Measurements from ENCODE around the gene DUSP19. TPM values are rescaled to one million over a fixed set of nuclear protein-coding genes. Genes with fewer than 3 reads are reported as not detected.

The DUSP19 gene
- total RNA-seq, 1 experiment from 2014 or later: 0.51 TPM

DNA sequence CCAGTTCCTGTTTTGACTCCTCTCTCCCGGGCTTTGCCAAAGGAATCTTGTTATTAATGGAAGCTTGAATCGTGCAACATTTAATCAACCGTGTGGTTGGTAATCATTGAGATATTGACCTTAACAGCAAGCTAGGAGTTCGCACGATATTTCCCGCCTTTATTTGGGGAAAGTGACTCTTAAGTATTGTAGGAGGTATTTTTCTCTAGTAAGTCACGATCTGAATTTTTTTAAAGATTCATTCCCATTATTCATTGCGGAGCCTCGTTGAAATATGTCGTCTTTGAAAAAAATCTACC, 46.4 kb downstream of the DUSP19 start:
- DNase-seq (ENCODE audit: low spot score): no peak

DNA sequence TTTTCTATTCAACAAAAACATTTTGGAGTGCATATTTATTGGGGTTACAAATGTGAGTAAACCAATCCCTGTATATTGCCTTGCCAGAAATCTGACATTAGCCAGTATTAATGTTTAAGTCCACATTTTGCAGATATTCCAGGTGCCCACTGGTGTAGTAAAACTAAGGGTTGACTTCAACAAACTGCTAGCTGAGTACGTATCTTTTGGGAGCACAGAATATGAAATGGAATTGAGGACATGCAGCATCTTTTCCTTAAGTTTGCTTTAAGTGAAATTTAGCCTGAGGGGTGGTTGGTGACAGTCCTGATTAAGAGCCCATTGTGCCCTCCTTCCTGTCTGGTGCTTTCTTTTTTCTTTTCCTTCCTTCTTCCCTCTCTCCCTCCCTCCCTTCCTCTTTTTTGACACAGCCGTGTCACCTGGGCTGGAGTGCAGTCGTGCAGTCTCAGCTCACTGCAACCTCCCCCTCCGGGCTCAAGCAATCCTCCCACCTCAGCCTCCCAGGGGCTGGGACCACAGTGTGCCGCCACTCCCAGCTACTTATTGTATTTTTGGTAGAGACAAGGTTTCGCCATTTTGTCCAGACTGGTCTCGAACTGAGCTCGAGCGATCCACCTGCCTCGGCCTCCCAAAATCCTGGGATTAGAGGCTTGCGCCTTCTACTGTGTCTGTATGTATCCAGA, 47.3 kb downstream of the DUSP19 start:
- DNase-seq (ENCODE audit: low spot score): peak; percentile 17

GRCh38 chr2:183126635-183127034, 48.1 kb downstream of the DUSP19 start:
- DNase-seq (ENCODE audit: low spot score): no peak

DNA sequence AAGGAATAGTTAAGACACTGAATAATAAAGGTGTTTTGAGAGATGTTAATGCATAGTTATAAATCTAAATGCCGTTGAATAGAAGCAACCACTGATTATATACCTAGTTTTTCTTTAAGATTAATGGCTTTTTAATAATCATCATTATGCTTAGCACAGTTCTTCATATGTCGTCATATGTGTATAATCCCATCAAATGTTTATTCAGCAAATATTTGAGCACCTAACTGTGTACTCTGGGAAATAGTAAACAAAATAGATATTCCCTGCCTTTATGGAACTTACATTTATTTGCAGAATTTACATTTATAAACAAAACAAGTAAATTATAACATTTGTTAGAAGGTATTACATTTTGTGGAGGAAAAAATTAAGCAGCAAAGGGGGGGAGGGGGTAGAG, 55.5 kb downstream of the DUSP19 start:
- DNase-seq (ENCODE audit: low spot score): no peak

GRCh38 chr2:183148955-183149354, 70.4 kb downstream of the DUSP19 start:
- no peak for DNase-seq (ENCODE audit: low spot score)

DNA sequence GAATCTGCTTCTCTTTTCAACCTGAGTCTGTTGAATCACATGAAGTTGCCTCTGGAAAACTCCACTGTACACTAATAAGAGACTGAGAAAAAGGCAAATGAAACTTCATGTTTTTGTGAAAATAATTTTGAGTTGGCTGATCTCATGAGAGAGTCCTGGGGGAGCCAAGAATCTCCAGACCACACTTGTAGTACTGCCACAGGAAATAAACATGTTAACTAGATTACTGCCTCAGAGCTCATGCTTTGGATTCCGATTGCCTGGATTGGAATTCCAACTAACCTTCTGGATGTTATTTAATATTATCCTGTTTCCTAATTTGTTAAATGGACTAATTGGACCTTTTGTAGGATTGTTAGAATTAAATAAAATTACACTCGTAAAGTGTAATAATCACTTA, 70.9 kb downstream of the DUSP19 start:
- no peak for DNase-seq (ENCODE audit: low spot score)

Small RNA genes lying within 50 kb of the gene (small RNA-seq; reads per million reads assigned to genes)
- gene RF00599: not detected

Other genes with a start within 250 kb of the DUSP19 start
- 0.15 and 0.21 TPM in 2 replicates for gene FRZB, start 212.1 kb upstream of the DUSP19 start, total RNA-seq (2014; rRNA removed; shearing (Covaris generic))
- 43.2 and 45.7 TPM in 2 replicates for gene NCKAP1, start 40.3 kb upstream of the DUSP19 start, total RNA-seq (2014; rRNA removed; shearing (Covaris generic))
- 14.1 and 14.6 TPM in 2 replicates for gene NUP35, start 45.7 kb downstream of the DUSP19 start, total RNA-seq (2014; rRNA removed; shearing (Covaris generic))